ENCODE data around the gene OPRPN. TPM values are rescaled to one million over a fixed set of nuclear protein-coding genes. Genes with fewer than 3 reads are reported as not detected.

Gene OPRPN
- total RNA-seq, 1 experiment from 2014 or later, result not detected

Other genes with a start within 250 kb of the OPRPN start
- not detected in 2 replicates for gene PRR27, start 243.7 kb upstream of the OPRPN start, total RNA-seq (2014; rRNA removed; shearing (Covaris generic))
- gene ODAM, start 202.2 kb upstream of the OPRPN start, total RNA-seq (2014; rRNA removed; shearing (Covaris generic)), result 2.4 TPM in 1 of 2 replicates, not detected in the other
- 0.45 and 3.6 TPM in 2 replicates for gene FDCSP, start 171.8 kb upstream of the OPRPN start, total RNA-seq (2014; rRNA removed; shearing (Covaris generic))
- gene CSN3, start 155.3 kb upstream of the OPRPN start, total RNA-seq (2014; rRNA removed; shearing (Covaris generic)), result not detected in 2 replicates
- gene CABS1, start 63.0 kb upstream of the OPRPN start, total RNA-seq (2014; rRNA removed; shearing (Covaris generic)), result not detected in 2 replicates
- gene SMR3A, start 37.2 kb upstream of the OPRPN start, total RNA-seq (2014; rRNA removed; shearing (Covaris generic)), result not detected in 2 replicates
- not detected in 2 replicates for gene SMR3B, start 14.8 kb upstream of the OPRPN start, total RNA-seq (2014; rRNA removed; shearing (Covaris generic))
- not detected in 2 replicates for gene MUC7, start 74.3 kb downstream of the OPRPN start, total RNA-seq (2014; rRNA removed; shearing (Covaris generic))
- gene AMTN, start 120.6 kb downstream of the OPRPN start, total RNA-seq (2014; rRNA removed; shearing (Covaris generic)), result 142 and 146 TPM in 2 replicates
- 0.19 TPM in 1 of 2 replicates, not detected in the other for gene AMBN, start 194.3 kb downstream of the OPRPN start, total RNA-seq (2014; rRNA removed; shearing (Covaris generic))
- gene ENAM, start 230.8 kb downstream of the OPRPN start, total RNA-seq (2014; rRNA removed; shearing (Covaris generic)), result not detected in 2 replicates